CD4-positive, alpha-beta T cell (primary cell): ENCODE data around the gene NLRP7. TPM values are rescaled to one million over a fixed set of nuclear protein-coding genes. Genes with fewer than 3 reads are reported as not detected.
"Not testable (repeated sequence)": the region's sequence is repeated elsewhere in the genome, so short reads cannot be mapped to it uniquely, and the experiment has no call there.

Experiments
- ATAC-seq: fragments of 200-7000 bp; cut with Tn5 transposase; one replicate; pipeline ENCODE4 v1.10.0; 2022; ENCODE audit warnings: mild to moderate bottlenecking; ENCODE audit not compliant: poor library complexity
- CTCF ChIA-PET: fragments of 350-600 bp; sonication (Branson Sonifier 250); formaldehyde crosslinking; loops from one replicate; lab custom pipeline; 2021; ENCODE audit warnings: antibody characterized with exemption, inconsistent platforms; lab: Charles Lee
- POLR2A ChIA-PET: fragments of 350-600 bp; sonication (Branson Sonifier 250); formaldehyde crosslinking; loops from one replicate; lab custom pipeline; 2021; ENCODE audit warnings: antibody characterized with exemption, inconsistent platforms; lab: Charles Lee
- DNase-seq, 14 experiments: peaks; one replicate each; pipeline ENCODE4 v3.0.0-alpha.2; 2013 to 2020; ENCODE audit warnings: mixed read lengths in 2 of 14
- H3K27ac ChIP-seq, 2 donors: one replicate each; pipeline versions ENCODE4 v1.5.1 to v1.7.0; 2013; ENCODE audit warnings: low read length in 2 of 2, low read depth in 1 of 2, mild to moderate bottlenecking in 1 of 2
- H3K27me3 ChIP-seq, 2 experiments: 1 replicate in 1 of 2; 2 replicates in 1 of 2; pipeline versions ENCODE4 v1.6.1 to v1.7.0; 2013; ENCODE audit warnings: low read length in 2 of 2, control low read depth in 1 of 2, mild to moderate bottlenecking in 1 of 2, moderate library complexity in 1 of 2; ENCODE audit not compliant: insufficient read depth in 2 of 2, control insufficient read depth in 1 of 2
- H3K36me3 ChIP-seq: one replicate; pipeline ENCODE4 v1.6.1; 2013; ENCODE audit warnings: low read length, control low read depth; ENCODE audit not compliant: insufficient read depth
- H3K4me1 ChIP-seq: one replicate; pipeline ENCODE4 v1.6.1; 2013; ENCODE audit warnings: low read length, control low read depth; ENCODE audit not compliant: insufficient read depth
- H3K4me3 ChIP-seq: one replicate; pipeline ENCODE4 v1.5.1; 2013; ENCODE audit warnings: mild to moderate bottlenecking, low read length, moderate library complexity
- H3K9me3 ChIP-seq, 2 experiments: 1 replicate in 1 of 2; 2 replicates in 1 of 2; pipeline versions ENCODE4 v1.6.1 to v1.7.0; 2013; ENCODE audit warnings: low read length in 2 of 2, mild to moderate bottlenecking in 2 of 2, control low read depth in 1 of 2, moderate library complexity in 1 of 2; ENCODE audit not compliant: control insufficient read depth in 1 of 2, insufficient read depth in 1 of 2
- H3K27ac Mint-ChIP-seq: one replicate; pipeline ENCODE4 v1.8.0; 2020; ENCODE audit warnings: mixed read lengths
- H3K27me3 Mint-ChIP-seq: one replicate; pipeline ENCODE4 v1.8.0; 2021; ENCODE audit warnings: mixed read lengths
- H3K36me3 Mint-ChIP-seq: one replicate; pipeline ENCODE4 v1.8.0; 2021; ENCODE audit warnings: low read depth, mixed read lengths
- H3K4me1 Mint-ChIP-seq: one replicate; pipeline ENCODE4 v1.8.0; 2021; ENCODE audit warnings: low read depth, mixed read lengths
- H3K4me3 Mint-ChIP-seq: one replicate; pipeline ENCODE4 v1.8.0; 2020; ENCODE audit warnings: mild to moderate bottlenecking, mixed read lengths
- H3K9me3 Mint-ChIP-seq: one replicate; pipeline ENCODE4 v1.8.0; 2020; ENCODE audit warnings: mixed read lengths
- CTCF ChIP-seq: fragments of 200-600 bp; IDR thresholded peaks from one replicate; pipeline ENCODE4 v1.8.0; 2022; ENCODE audit warnings: antibody characterized with exemption, mild to moderate bottlenecking
- intact Hi-C, 2 experiments: fragments of 100-400 bp; cut with DNase I in 1 of 2; cut with micrococcal nuclease in 1 of 2; formaldehyde crosslinking; loops; one replicate each; pipeline versions ENCODE4 v1.15.1 to v1.9.0; 2023 to 2025; cut with DNase I, micrococcal nuclease
- total RNA-seq, 174 experiments: library from RNA in 2 of 174; stranded (reverse) in 2 of 174; gene quantifications; one replicate each; pipeline ENCODE4 v1.2.3 and lab custom pipeline; 2021 to 2026

Gene NLRP7
- total RNA-seq, 2 experiments from 2014 or later: not detected

- H3K27ac ChIP-seq: no peak overlapping the region
- intact Hi-C loops: no loop called here
- Mint-ChIP-seq H3K36me3 (no peaks in the 10 kb centered on the region), H3K9me3 (no peaks in the 10 kb centered on the region), H3K4me3 (no peak overlapping the region), H3K4me1 (no peaks in the 10 kb centered on the region), H3K27me3 (peaks cover 8% of the 10 kb centered on the region), H3K27ac (no peak overlapping the region)
- H3K4me1 ChIP-seq: peaks cover 4% of the 10 kb centered on the region
- ChIA-PET CTCF (no interaction called here), POLR2A (no interaction called here)
- peaks cover 0 to 2% of the 10 kb centered on the region in 2 experiments for H3K27me3 ChIP-seq
- no peak overlapping the region for H3K4me3 ChIP-seq
- DNase-seq (no peak), ATAC-seq (no peak)
- TF ChIP-seq CTCF: no peak
- H3K9me3 ChIP-seq: peaks cover 0 to 4% of the 10 kb centered on the region in 2 experiments
- H3K36me3 ChIP-seq: no peaks in the 10 kb centered on the region
Observed at GRCh38 chr19:54959840-54960239, 12.5 kb upstream of the NLRP7 start.

GRCh38 chr19:54955376-54955775, 8.0 kb upstream of the NLRP7 start:
- CTCF ChIA-PET: no interaction called here
- no peak for ATAC-seq

GRCh38 chr19:54953345-54953713, 6.0 kb upstream of the NLRP7 start:
- H3K4me1 Mint-ChIP-seq, intact Hi-C loops, H3K27me3 ChIP-seq, H3K36me3 Mint-ChIP-seq, H3K4me3 ChIP-seq, H3K9me3 ChIP-seq, H3K9me3 Mint-ChIP-seq, H3K27ac ChIP-seq, H3K36me3 ChIP-seq, DNase-seq, POLR2A ChIA-PET, H3K4me3 Mint-ChIP-seq, CTCF ChIA-PET, ATAC-seq, H3K4me1 ChIP-seq, H3K27ac Mint-ChIP-seq: not testable (repeated sequence)
- peaks cover 20% of the 10 kb centered on the region for H3K27me3 Mint-ChIP-seq

More at GRCh38 chr19:54955376-54955775, 8.0 kb upstream of the NLRP7 start:
- Histone ChIP-seq H3K4me3 (no peak overlapping the region), H3K4me1 (peaks cover 4% of the 10 kb centered on the region), H3K27ac (no peak overlapping the region), H3K27me3 (peaks cover 0 to 4% of the 10 kb centered on the region in 2 experiments), H3K36me3 (no peaks in the 10 kb centered on the region), H3K9me3 (peaks cover 0 to 4% of the 10 kb centered on the region in 2 experiments)
- H3K27me3 Mint-ChIP-seq: peaks cover 17% of the 10 kb centered on the region
- no peaks in the 10 kb centered on the region for H3K9me3 Mint-ChIP-seq
- no peaks in the 10 kb centered on the region for H3K4me1 Mint-ChIP-seq
- H3K4me3 Mint-ChIP-seq: no peak overlapping the region
- no peak overlapping the region for H3K27ac Mint-ChIP-seq
- TF ChIP-seq CTCF: no peak
- POLR2A ChIA-PET: no interaction called here
- intact Hi-C loops: no loop called here
- no peaks in the 10 kb centered on the region for H3K36me3 Mint-ChIP-seq
- no peak for DNase-seq
